HEK293 (cell line): Measurements from ENCODE around the gene ZFP36L1.

Source experiments
- CTCF ChIA-PET: fragments of 350-600 bp; formaldehyde crosslinking; extraction: SDS; loops from one replicate; lab custom pipeline; 2021; ENCODE audit warnings: antibody characterized with exemption; lab: Yijun Ruan, JAX
- POLR2A ChIA-PET: fragments of 300-600 bp; formaldehyde crosslinking; extraction: SDS; loops from one replicate; lab custom pipeline; 2020; ENCODE audit warnings: antibody characterized with exemption, inconsistent platforms; lab: Yijun Ruan, JAX
- H3K27ac ChIP-seq: fragments of 200-500 bp; sonication (Bioruptor generic); 2 replicates; pipeline ENCODE4 v1.5.1; 2014; ENCODE audit warnings: low read depth, low read length, control low read depth, inconsistent platforms; ENCODE audit errors: extremely low read depth
- H3K36me3 ChIP-seq, 2 experiments: fragments of 200-500 bp in 1 of 2; sonication (Bioruptor generic) in 1 of 2; 1 replicate in 1 of 2; 2 replicates in 1 of 2; pipeline ENCODE4 v1.5.1; 2014 to 2017; ENCODE audit warnings: inconsistent platforms in 2 of 2, low read length in 2 of 2; ENCODE audit not compliant: control insufficient read depth in 2 of 2, insufficient read depth in 1 of 2
- H3K4me1 ChIP-seq: fragments of 200-500 bp; sonication (Bioruptor generic); 2 replicates; pipeline ENCODE4 v1.5.1; 2014; ENCODE audit warnings: mild to moderate bottlenecking, low read length, inconsistent platforms; ENCODE audit not compliant: control insufficient read depth, insufficient read depth
- H3K4me3 ChIP-seq: 2 replicates; pipeline ENCODE4 v1.5.1; 2011; ENCODE audit warnings: low read depth, mild to moderate bottlenecking, control low read depth, low read length, moderate library complexity
- H3K9me3 ChIP-seq: fragments of 200-500 bp; sonication (Bioruptor generic); 2 replicates; pipeline ENCODE4 v1.5.1; 2014; ENCODE audit warnings: low read depth, low read length, inconsistent platforms; ENCODE audit not compliant: control insufficient read depth, insufficient read depth
- BCL11A ChIP-seq: fragments of 450-650 bp; formaldehyde crosslinking; IDR thresholded peaks from 2 replicates; pipeline ENCODE4 v1.5.1; 2016; ENCODE audit warnings: low read depth, missing biosample characterization, missing genetic modification characterization
- CTCF ChIP-seq: fragments of 450-650 bp; formaldehyde crosslinking; IDR thresholded peaks from 2 replicates; pipeline ENCODE4 v1.5.1; 2016; ENCODE audit warnings: missing biosample characterization, missing genetic modification characterization
- EGR2 ChIP-seq: fragments of 450-650 bp; formaldehyde crosslinking; IDR thresholded peaks from 2 replicates; pipeline ENCODE4 v1.5.1; 2016; ENCODE audit warnings: low read depth, missing biosample characterization, missing genetic modification characterization
- ELK4 ChIP-seq: IDR thresholded peaks from 2 replicates; pipeline ENCODE4 v1.6.1; 2011; ENCODE audit warnings: mild to moderate bottlenecking, low read depth, low read length, borderline replicate concordance
- HIC1 ChIP-seq: fragments of 450-650 bp; formaldehyde crosslinking; IDR thresholded peaks from 2 replicates; pipeline ENCODE4 v1.5.1; 2016; ENCODE audit warnings: missing biosample characterization, missing genetic modification characterization
- PRDM10 ChIP-seq: fragments of 450-650 bp; formaldehyde crosslinking; IDR thresholded peaks from 2 replicates; pipeline ENCODE4 v1.5.1; 2016; ENCODE audit warnings: missing biosample characterization, missing genetic modification characterization
- PRDM6 ChIP-seq: fragments of 450-650 bp; formaldehyde crosslinking; IDR thresholded peaks from 2 replicates; pipeline ENCODE4 v1.5.1; 2017; ENCODE audit warnings: missing biosample characterization, missing genetic modification characterization
- ZFHX2 ChIP-seq: fragments of 450-650 bp; formaldehyde crosslinking; conservative IDR thresholded peaks from 2 replicates; pipeline ENCODE4 v1.5.1; 2016; ENCODE audit warnings: missing biosample characterization, missing genetic modification characterization
- ZFP37 ChIP-seq: fragments of 450-650 bp; formaldehyde crosslinking; IDR thresholded peaks from 2 replicates; pipeline ENCODE4 v1.5.1; 2016; ENCODE audit warnings: missing biosample characterization, missing genetic modification characterization
- ZNF266 ChIP-seq: fragments of 450-650 bp; formaldehyde crosslinking; IDR thresholded peaks from 2 replicates; pipeline ENCODE4 v1.5.1; 2016; ENCODE audit warnings: missing biosample characterization, missing genetic modification characterization, low read depth
- ZNF280C ChIP-seq: fragments of 450-650 bp; formaldehyde crosslinking; IDR thresholded peaks from 2 replicates; pipeline ENCODE4 v1.5.1; 2016; ENCODE audit warnings: missing biosample characterization, missing genetic modification characterization
- ZNF362 ChIP-seq: fragments of 450-650 bp; formaldehyde crosslinking; IDR thresholded peaks from 2 replicates; pipeline ENCODE4 v1.5.1; 2016; ENCODE audit warnings: missing biosample characterization, missing genetic modification characterization
- ZNF596 ChIP-seq: fragments of 450-650 bp; IDR thresholded peaks from 2 replicates; pipeline ENCODE4 v1.5.0; 2018; ENCODE audit warnings: missing biosample characterization, mild to moderate bottlenecking, missing genetic modification characterization, moderate library complexity

Gene ZFP36L1

GRCh38 chr14:68752271-68753006 is 40.4 kb downstream of the ZFP36L1 start (continued):
- TF ChIP-seq HIC1: no peak
- TF ChIP-seq ELK4: no peak
- TF ChIP-seq ZNF280C (tag by site-specific recombination): no peak

- ChIA-PET CTCF (no interaction called here), POLR2A (interaction anchor here (0.8 kb wide), 1 partner anchor 43 kb away, joined by 3 read pairs; the partner anchor contains the start of gene ZFP36L1)
- Histone ChIP-seq H3K4me3 (no peak overlapping the region), H3K9me3 (no peaks in the 10 kb centered on the region), H3K36me3 (no peaks in the 10 kb centered on the region), H3K27ac (no peak overlapping the region), H3K4me1 (no peaks in the 10 kb centered on the region)
- TF ChIP-seq ZFP37 (tag by site-specific recombination): no peak
- peak; percentile 53 for TF ChIP-seq EGR2 (tag by site-specific recombination)
- peak; percentile 85 for TF ChIP-seq ZFHX2
Measured at GRCh38 chr14:68749487-68750475, 43.1 kb downstream of the ZFP36L1 start.

GRCh38 chr14:68748691-68749090 is 44.2 kb downstream of the ZFP36L1 start:
- Histone ChIP-seq H3K4me3 (no peak overlapping the region), H3K36me3 (no peaks in the 10 kb centered on the region), H3K9me3 (no peaks in the 10 kb centered on the region), H3K27ac (no peak overlapping the region), H3K4me1 (no peaks in the 10 kb centered on the region)
- ChIA-PET POLR2A (interaction anchor here (0.8 kb wide), 1 partner anchor 44 kb away, joined by 3 read pairs; the partner anchor contains the start of gene ZFP36L1), CTCF (interaction anchor here (0.6 kb wide), 2 partner anchors 13 to 77 kb away, joined by 3 read pairs; no protein-coding TSS in a partner anchor)
- TF ChIP-seq ZNF596 (tag by site-specific recombination) (no peak), PRDM6 (tag by site-specific recombination) (no peak), CTCF (tag by site-specific recombination) (no peak), ZNF266 (tag by site-specific recombination) (no peak), ZNF362 (tag by site-specific recombination) (no peak), PRDM10 (tag by site-specific recombination) (no peak), BCL11A (tag by site-specific recombination) (no peak)
